HG03066 (cell line): ENCODE results near the gene INTU.

ENCODE experiments used
- ATAC-seq: cut with Tn5 transposase; IDR thresholded peaks from one replicate; pipeline ENCODE4 v1.9.1; 2021; ENCODE audit warnings: low read depth; ENCODE audit not compliant: unreplicated experiment

The INTU gene

DNA sequence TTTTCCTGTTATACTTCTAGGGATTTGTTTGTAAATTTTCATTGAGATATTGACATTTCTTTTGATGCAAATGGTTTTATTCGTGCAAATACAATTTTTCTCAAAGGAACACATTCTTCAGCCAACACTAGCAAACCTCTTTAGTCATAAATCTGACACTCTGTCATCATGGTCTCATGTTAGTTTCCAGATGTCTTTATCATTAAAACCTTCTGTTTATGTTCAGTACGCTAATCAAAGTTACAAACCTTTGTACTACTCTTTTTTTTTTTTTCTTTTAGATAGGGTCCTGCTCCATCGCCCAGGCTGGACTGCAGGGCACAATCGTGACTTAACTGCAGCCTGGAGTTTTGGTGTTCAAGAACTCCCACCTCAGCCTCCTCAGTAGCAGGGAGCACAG, 104.5 kb downstream of the INTU start:
- ATAC-seq = no peak

DNA sequence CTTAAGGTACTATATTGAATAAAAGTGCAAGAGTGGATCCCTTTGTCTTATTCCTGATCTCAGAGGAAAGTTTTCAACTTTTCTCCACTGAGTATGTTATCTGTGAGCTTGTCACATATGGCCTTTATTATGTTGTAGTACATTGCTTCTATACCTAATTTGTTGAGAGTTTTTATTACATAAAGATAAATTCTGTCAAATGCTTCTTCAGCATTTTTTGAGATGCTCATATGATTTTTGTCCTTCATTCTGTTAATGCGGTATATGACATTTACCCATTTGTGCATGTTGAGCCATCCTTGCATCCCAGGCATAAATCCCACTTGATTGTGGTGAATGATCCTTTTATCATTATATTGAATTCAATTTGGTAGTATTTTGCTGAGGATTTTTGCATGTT, 108.5 kb downstream of the INTU start:
- no peak for ATAC-seq

DNA sequence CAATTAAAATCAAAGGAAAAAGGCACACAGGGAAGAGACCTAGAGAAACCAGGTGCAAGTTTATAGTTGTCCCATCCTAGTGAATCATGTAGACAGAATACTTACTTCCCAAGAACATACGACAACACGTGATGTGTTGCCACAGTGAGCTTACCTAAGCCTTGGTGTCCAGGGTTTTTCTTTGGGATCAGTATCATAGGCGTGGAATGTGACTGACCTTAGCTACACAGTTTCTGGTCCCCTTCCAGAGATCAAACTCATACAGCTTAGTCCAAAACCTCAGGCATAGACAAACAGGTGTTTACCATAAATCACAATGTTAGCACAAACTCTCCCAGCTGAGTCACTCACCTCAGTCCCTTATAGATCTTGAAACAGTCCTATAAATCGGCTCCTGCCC, 115.1 kb downstream of the INTU start:
- no peak for ATAC-seq

DNA sequence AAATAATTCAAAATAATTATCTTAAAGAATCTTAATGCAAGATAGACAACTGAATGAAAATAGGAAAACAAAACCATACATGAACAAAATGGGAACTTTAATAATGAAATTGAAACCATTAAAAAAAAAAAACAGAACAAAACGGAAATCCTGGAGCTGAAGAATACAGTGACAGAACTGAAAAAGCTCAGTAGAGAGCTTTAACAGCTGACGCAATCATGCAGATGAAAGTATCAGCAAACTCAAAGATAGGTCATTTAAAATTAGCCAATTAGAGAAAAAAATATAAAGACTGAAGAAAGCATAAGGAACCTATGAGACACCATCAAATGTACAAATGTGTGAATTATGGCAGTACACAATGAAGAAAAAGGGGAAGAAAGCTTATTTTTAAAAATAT, 116.2 kb downstream of the INTU start:
- no peak for ATAC-seq

DNA sequence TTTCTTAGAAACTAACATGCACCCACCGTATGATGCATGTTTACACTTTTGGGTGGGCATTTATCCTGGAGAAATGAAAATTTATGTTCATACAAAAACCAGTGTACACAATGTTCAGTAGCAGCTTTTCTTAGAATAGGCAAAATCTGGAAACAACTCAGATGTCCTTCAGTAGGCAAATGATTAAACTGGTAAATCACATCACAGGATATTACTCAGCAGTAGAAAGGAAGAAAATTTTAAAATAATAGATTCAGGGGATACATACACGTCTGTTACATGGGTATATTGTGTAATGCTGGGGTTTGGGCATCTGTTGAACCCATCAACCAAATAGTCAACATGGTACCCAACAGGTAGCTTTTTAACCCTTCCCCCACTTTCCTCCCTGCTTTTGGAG, 124.1 kb downstream of the INTU start:
- no peak for ATAC-seq

DNA sequence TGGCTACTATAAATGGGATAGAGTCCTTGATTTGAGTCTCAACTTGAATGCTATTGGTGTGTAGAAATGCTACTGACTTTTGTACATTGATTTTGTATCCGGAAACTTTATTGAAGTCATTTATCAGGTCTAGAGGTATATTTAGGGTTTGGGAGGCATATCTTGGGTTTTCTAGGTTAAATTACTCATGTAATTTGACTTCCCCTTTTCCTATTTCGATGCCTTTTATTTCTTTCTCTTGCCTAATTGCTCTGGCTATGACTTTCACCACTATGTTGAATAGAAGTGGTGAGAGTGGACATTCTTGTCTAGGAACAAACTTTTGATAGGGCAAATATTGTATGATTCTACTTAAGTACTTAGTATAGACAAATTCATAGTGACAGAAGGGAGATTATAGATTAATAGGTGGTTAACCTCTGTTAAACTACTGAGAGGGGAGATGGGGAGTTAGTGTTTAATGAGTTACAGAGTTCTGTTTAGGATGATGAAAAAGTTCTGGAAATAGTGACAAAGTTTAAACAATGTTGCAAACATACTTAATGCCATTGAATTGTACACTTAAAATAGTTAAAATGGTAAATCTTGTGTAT, 126.6 kb downstream of the INTU start:
- ATAC-seq = peak; percentile 63

DNA sequence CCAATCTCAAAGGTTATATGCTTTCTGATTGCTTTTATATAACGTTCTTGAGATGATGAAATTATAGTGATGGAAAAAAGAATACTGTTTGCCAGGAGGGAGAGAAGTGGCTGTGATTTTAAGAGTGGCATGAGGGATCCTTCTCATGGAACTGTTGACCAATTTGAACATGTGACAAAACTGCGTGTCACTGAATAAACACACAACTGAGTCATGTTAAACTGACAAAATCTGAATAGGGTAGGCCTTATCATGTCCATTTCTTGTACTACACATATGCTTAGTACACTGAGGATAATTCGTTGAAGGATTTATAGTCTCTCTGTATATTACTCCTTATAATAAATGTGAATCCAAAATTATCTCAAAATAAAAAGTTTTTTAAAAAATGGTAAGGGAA, 127.1 kb downstream of the INTU start:
- ATAC-seq = no peak

DNA sequence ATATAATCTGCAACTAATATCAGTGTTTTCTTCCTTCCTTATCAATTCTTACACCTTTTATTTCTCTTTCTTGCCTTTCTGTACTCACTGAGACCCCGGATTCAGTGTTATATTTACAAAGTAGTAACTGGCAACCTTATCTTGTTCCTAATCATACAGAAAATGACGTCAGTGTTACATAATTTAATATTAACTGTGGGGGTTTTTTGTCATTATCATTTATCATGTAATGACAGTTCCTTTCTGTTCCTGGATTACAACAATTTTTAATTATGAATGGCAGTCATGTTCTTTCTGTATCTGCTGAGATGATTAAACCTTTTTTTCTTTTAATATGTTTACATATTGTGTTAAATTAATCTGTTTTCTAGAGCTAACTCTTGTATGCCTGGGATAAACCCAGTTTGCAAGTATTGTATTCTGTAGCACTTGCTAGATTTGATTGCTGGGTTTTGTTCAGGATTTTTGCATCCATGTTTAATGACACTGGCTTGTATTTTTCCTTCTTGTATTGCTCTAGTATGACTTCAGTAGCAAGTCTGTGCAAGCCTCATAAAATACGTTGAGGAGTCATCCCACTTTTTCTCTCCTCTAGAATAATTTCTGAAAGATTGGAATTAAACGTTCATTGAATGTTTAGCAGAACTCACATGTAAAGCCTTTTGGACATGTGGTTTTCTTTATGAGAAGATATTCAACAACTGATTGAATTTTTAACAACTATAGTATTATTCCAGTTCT, 138.9 kb downstream of the INTU start:
- no peak for ATAC-seq

DNA sequence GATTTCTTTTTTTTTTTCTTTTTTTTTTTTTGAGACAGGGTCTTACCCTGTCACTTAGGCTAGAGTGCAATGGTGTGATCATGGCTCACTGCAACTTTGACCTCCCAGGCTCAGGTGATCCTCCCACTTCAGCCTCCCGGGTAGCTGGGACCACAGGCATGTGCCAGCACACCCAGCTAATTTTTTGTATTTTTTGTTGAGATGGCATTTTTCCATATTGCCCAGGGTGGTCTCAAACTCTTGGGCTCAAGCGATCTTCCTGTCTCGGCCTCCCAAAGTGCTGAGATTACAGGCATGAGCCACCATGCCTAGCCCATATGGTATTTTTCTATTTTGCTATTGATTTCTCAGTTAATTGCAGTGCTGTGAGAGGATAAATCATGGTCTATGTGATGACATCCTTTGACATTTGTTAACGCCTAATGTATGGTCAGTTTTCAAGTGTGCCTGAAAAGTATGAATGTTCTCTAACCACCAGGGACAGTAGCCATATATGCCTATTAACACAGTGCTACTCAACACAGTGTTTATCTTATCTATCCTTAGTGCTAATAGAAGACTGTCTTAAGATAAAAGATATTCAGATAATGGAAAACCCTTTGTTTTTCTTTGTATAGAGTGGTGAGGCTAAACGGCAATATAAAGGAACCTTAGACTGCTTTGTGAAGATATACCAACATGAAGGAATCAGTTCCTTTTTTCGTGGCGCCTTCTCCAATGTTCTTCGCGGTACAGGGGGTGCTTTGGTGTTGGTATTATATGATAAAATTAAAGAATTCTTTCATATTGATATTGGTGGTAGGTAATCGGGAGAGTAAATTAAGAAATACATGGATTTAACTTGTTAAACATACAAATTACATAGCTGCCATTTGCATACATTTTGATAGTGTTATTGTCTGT, 140.3 kb downstream of the INTU start:
- no peak for ATAC-seq

DNA sequence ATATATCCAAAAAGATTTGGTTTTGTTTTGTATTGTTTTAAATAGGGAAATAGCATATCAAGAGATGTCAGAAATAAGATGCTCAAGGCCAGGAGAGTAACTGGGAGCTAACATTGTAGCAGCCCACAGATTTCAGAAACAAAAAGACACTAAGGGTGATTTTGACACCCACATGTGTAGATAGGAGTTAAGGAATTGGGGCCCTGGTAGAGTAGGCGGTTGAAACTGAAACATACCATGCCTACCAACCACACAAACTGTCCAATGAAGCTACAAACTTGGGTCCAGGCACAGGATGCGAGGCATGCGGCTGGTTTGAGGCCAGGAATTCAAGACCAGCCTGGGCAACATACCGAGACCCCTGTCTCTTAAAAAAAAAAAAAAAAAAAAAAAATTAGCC, 143.1 kb downstream of the INTU start:
- no peak for ATAC-seq
